ENCODE data around the gene CCDC83.

- TF ChIP-seq EZH2 (IDR thresholded peaks at IDR 0.05) (no peak), POLR2AphosphoS5 (IDR thresholded peaks at IDR 0.05; ENCODE audit: borderline replicate concordance, low read depth, low read length) (no peak)
Measured at GRCh38 chr11:85896876-85897275, 41.7 kb downstream of the CCDC83 start.

Measured in SK-N-MC (cell line).